K562 (cell line): ENCODE measurements around the gene KLRD1.

Experiments used
- ESRRA ChIP-seq: fragments of 450-650 bp; IDR thresholded peaks from 2 replicates; pipeline ENCODE4 v1.6.1; 2014; ENCODE audit warnings: low read depth, mild to moderate bottlenecking, moderate library complexity, borderline replicate concordance
- HOMEZ ChIP-seq: fragments of 250-450 bp; sonication (Bioruptor Pico); IDR thresholded peaks from 2 replicates; pipeline ENCODE4 v1.4.0; 2020; ENCODE audit warnings: mild to moderate bottlenecking, moderate library complexity
- NFYB ChIP-seq: IDR thresholded peaks from 2 replicates; pipeline ENCODE4 v1.6.1; 2011; ENCODE audit warnings: mild to moderate bottlenecking, moderate library complexity; ENCODE audit not compliant: insufficient read length; ENCODE audit errors: extremely low read depth
- POLR2A ChIP-seq: fragments of 450-650 bp; conservative IDR thresholded peaks from 2 replicates; pipeline ENCODE4 v1.6.1; 2016
- RFX5 ChIP-seq: IDR thresholded peaks from 2 replicates; pipeline ENCODE4 v1.6.1; 2011; ENCODE audit warnings: low read depth, mild to moderate bottlenecking, improper control_type of control experiment, low read length
- ZBTB9 ChIP-seq: fragments of 450-650 bp; formaldehyde crosslinking; IDR thresholded peaks from 2 replicates; pipeline ENCODE4 v1.4.0; 2020; ENCODE audit warnings: mild to moderate bottlenecking, moderate library complexity
- ZC3H8 ChIP-seq: fragments of 450-650 bp; IDR thresholded peaks from 2 replicates; pipeline ENCODE4 v1.6.1; 2017
- TF ChIP-seq, protein P1 (sequence below), 3 experiments: IDR thresholded peaks in 2 of 3; conservative IDR thresholded peaks in 1 of 3; 2 replicates each; pipeline ENCODE4 v1.5.1; 2011 to 2012; ENCODE audit warnings: low read length in 3 of 3, mild to moderate bottlenecking in 3 of 3, control low read depth in 2 of 3, improper control_type of control experiment in 1 of 3, inconsistent platforms in 1 of 3, low read depth in 1 of 3, mixed read lengths in 1 of 3, moderate library complexity in 1 of 3; ENCODE audit not compliant: insufficient read depth in 2 of 3

DNA sequence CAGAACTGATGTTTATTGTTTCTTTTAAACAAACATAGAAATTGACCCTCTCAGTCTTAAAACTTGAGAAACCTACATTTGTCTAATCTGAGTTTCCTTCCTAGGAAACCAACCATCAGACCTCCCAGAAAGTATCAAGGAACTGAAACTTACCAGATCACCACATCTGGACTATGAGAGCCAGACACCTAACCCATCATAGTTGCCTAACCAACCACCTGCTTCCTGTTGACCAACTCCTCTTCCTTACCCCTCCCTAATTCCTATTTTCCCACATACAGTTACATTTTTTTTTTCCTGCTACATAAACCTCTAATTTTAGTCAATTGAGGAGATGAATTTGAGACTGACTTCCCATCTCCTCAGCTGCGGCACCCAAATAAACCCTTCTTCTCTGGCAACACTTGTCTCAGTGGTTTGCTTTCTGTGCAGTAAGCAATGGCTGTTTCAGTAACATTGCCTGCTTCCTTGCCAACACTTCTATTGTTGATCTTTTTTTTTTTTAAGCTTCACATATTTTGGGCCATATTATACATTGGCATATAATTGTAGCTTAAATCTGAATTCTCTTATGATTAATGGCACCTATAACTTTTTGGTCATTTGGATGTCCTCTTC, 34.3 kb downstream of the KLRD1 start:
- no peak for TF ChIP-seq ESRRA
- no peak for TF ChIP-seq ZC3H8
- TF ChIP-seq, protein P1, sequence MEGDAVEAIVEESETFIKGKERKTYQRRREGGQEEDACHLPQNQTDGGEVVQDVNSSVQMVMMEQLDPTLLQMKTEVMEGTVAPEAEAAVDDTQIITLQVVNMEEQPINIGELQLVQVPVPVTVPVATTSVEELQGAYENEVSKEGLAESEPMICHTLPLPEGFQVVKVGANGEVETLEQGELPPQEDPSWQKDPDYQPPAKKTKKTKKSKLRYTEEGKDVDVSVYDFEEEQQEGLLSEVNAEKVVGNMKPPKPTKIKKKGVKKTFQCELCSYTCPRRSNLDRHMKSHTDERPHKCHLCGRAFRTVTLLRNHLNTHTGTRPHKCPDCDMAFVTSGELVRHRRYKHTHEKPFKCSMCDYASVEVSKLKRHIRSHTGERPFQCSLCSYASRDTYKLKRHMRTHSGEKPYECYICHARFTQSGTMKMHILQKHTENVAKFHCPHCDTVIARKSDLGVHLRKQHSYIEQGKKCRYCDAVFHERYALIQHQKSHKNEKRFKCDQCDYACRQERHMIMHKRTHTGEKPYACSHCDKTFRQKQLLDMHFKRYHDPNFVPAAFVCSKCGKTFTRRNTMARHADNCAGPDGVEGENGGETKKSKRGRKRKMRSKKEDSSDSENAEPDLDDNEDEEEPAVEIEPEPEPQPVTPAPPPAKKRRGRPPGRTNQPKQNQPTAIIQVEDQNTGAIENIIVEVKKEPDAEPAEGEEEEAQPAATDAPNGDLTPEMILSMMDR (IDR thresholded peaks at IDR 0.05 in 2 of 3, conservative IDR thresholded peaks at IDR 0.05 in 1 of 3; ENCODE audit: insufficient read depth in 2 of 3, low read depth in 1 of 3, low read length in 3 of 3), result no peak
- no peak for TF ChIP-seq ZBTB9
- no peak for TF ChIP-seq RFX5
- no peak for TF ChIP-seq HOMEZ (CRISPR knock-in tag)
- TF ChIP-seq POLR2A, result no peak
- TF ChIP-seq NFYB, result no peak
